HepG2 (cell line): ENCODE results near the gene GSDMA. TPM values are rescaled to one million over a fixed set of nuclear protein-coding genes. Genes with fewer than 3 reads are reported as not detected.

Source experiments
- ATAC-seq: fragments of 200-7000 bp; cut with Tn5 transposase; 3 replicates; pipeline ENCODE4 v1.9.1; 2020; ENCODE audit warnings: mild to moderate bottlenecking, moderate library complexity
- BruUV-seq: library from RNA; stranded (reverse); fragments of 400-500 nt; replicated peaks from 2 replicates; lab custom pipeline; 2021; lab: Mats Ljungman, UMichigan
- CTCF ChIA-PET: fragments of 300-600 bp; formaldehyde crosslinking; extraction: SDS; loops from one replicate; lab custom pipeline; 2021; ENCODE audit warnings: low total read pairs, inconsistent platforms, low intra/inter-chr PET ratio; lab: Yijun Ruan, JAX
- POLR2A ChIA-PET: fragments of 350-600 bp; sonication (Branson Sonifier 250); formaldehyde crosslinking; loops from one replicate; lab custom pipeline; 2020; ENCODE audit warnings: antibody characterized with exemption, inconsistent platforms; lab: Yijun Ruan, JAX
- DNase-seq: peaks from one replicate; pipeline ENCODE4 v3.0.0-alpha.2; 2015; ENCODE audit warnings: low spot score
- FAIRE-seq: peaks from 3 replicates; lab custom pipeline; 2011; peaks lifted over from hg19 to GRCh38; lab: Jason Lieb, UNC
- H2AFZ ChIP-seq: one replicate; pipeline ENCODE4 v1.6.1; 2011; ENCODE audit warnings: low read length, inconsistent platforms
- H3K27ac ChIP-seq: fragments of 300-600 bp; 3 replicates; pipeline ENCODE4 v1.8.0; 2011; ENCODE audit warnings: mixed run types, mild to moderate bottlenecking, mixed read lengths, low read length, inconsistent platforms; ENCODE audit not compliant: insufficient read depth; ENCODE audit errors: extremely low read length
- H3K27me3 ChIP-seq, 2 experiments: fragments of 200-600 bp in 1 of 2; 2 replicates in 1 of 2; 3 replicates in 1 of 2; pipeline versions ENCODE4 v1.6.0 to v1.8.0; 2011; ENCODE audit warnings: low read length in 2 of 2, mild to moderate bottlenecking in 2 of 2, moderate library complexity in 2 of 2, inconsistent platforms in 1 of 2; ENCODE audit not compliant: insufficient read depth in 2 of 2, control insufficient read depth in 1 of 2
- H3K36me3 ChIP-seq, 2 experiments: fragments of 200-600 bp in 1 of 2; replicated peaks in 1 of 2; 2 replicates in 1 of 2; 3 replicates in 1 of 2; pipeline versions ENCODE4 v1.5.1 to v1.8.0; 2011; ENCODE audit warnings: low read length in 2 of 2, inconsistent platforms in 1 of 2; ENCODE audit not compliant: insufficient read depth in 2 of 2, control insufficient read depth in 1 of 2
- H3K4me1 ChIP-seq: 2 replicates; pipeline ENCODE4 v1.5.1; 2012; ENCODE audit warnings: low read length, inconsistent platforms; ENCODE audit not compliant: insufficient read depth
- H3K4me2 ChIP-seq: 2 replicates; pipeline ENCODE4 v1.6.0; 2011; ENCODE audit warnings: low read depth, low read length, inconsistent platforms
- H3K4me3 ChIP-seq, 3 experiments: fragments of 200-600 bp in 1 of 3; sonication (generic), shearing (Covaris generic) in 1 of 3; replicated peaks in 1 of 3; 2 replicates each; pipeline ENCODE4 v1.5.1; 2011 to 2016; ENCODE audit warnings: low read length in 3 of 3, inconsistent platforms in 2 of 3, low read depth in 2 of 3, mild to moderate bottlenecking in 2 of 3, control low read depth in 1 of 3, mixed read lengths in 1 of 3; ENCODE audit not compliant: insufficient read depth in 1 of 3
- H3K79me2 ChIP-seq: one replicate; pipeline ENCODE4 v1.6.1; 2011; ENCODE audit warnings: low read length, inconsistent platforms; ENCODE audit not compliant: insufficient read depth
- H3K9ac ChIP-seq: 2 replicates; pipeline ENCODE4 v1.6.0; 2011; ENCODE audit warnings: mild to moderate bottlenecking, low read depth, low read length, inconsistent platforms; ENCODE audit not compliant: insufficient read depth
- H3K9me3 ChIP-seq: 2 replicates; pipeline ENCODE4 v1.5.1; 2012; ENCODE audit warnings: mild to moderate bottlenecking, low read length
- H4K20me1 ChIP-seq: 2 replicates; pipeline ENCODE4 v1.6.0; 2011; ENCODE audit warnings: inconsistent platforms, mild to moderate bottlenecking, low read length, moderate library complexity; ENCODE audit not compliant: insufficient read depth
- ARID2 ChIP-seq: sonication (generic); formaldehyde crosslinking; IDR thresholded peaks from 2 replicates; pipeline ENCODE4 v1.8.1; 2022; ENCODE audit warnings: mild to moderate bottlenecking, missing genetic modification reagents, borderline replicate concordance
- DR1 ChIP-seq: sonication (generic); formaldehyde crosslinking; IDR thresholded peaks from 2 replicates; pipeline ENCODE4 v1.8.0; 2021; ENCODE audit warnings: mild to moderate bottlenecking, missing genetic modification reagents, inconsistent platforms
- GFI1 ChIP-seq: sonication (generic); formaldehyde crosslinking; IDR thresholded peaks from 2 replicates; pipeline ENCODE4 v1.5.0; 2020; ENCODE audit warnings: missing genetic modification reagents, mild to moderate bottlenecking, borderline replicate concordance
- LCORL ChIP-seq, 2 experiments: fragments of 450-650 bp in 1 of 2; sonication (generic) in 1 of 2; formaldehyde crosslinking in 1 of 2; IDR thresholded peaks; 2 replicates each; pipeline versions ENCODE4 v1.5.0 to v1.6.1; 2017 to 2020; ENCODE audit warnings: antibody characterized with exemption in 1 of 2, missing genetic modification reagents in 1 of 2
- MAFK ChIP-seq, 2 experiments: IDR thresholded peaks in 1 of 2; conservative IDR thresholded peaks in 1 of 2; 2 replicates each; pipeline ENCODE4 v1.6.1; 2011; ENCODE audit warnings: improper control_type of control experiment in 2 of 2, low read length in 2 of 2
- MBD4 ChIP-seq: IDR thresholded peaks from 2 replicates; pipeline ENCODE4 v1.6.1; 2012; ENCODE audit warnings: low read length, inconsistent platforms, borderline replicate concordance
- MTF1 ChIP-seq: sonication (generic); formaldehyde crosslinking; IDR thresholded peaks from 2 replicates; pipeline ENCODE4 v1.5.0; 2020; ENCODE audit warnings: missing genetic modification reagents
- SOX13 ChIP-seq, 3 experiments: fragments of 450-650 bp in 1 of 3; sonication (generic) in 1 of 3; formaldehyde crosslinking in 1 of 3; IDR thresholded peaks in 2 of 3; conservative IDR thresholded peaks in 1 of 3; 2 replicates each; pipeline versions ENCODE4 v1.5.0 to v1.6.1; 2016 to 2020; ENCODE audit warnings: antibody characterized with exemption in 1 of 3, mild to moderate bottlenecking in 1 of 3, missing compliant biosample characterization in 1 of 3, missing genetic modification reagents in 1 of 3, moderate library complexity in 1 of 3
- ZNF383 ChIP-seq: sonication (generic); formaldehyde crosslinking; IDR thresholded peaks from 2 replicates; pipeline ENCODE4 v1.4.0; 2020; ENCODE audit warnings: missing genetic modification reagents, mild to moderate bottlenecking, borderline replicate concordance
- ZNF570 ChIP-seq: sonication (generic); formaldehyde crosslinking; IDR thresholded peaks from 2 replicates; pipeline ENCODE4 v1.4.0; 2020; ENCODE audit warnings: mild to moderate bottlenecking, missing genetic modification reagents, borderline replicate concordance
- WGBS: methylation state at CpG from one replicate; pipeline ENCODE4 v1.1.6; 2017; ENCODE audit warnings: low lambda C conversion rate; 5-methylcytosine and 5-hydroxymethylcytosine counted together
- in situ Hi-C: cut with HindIII; loops from 2 replicates; pipeline ENCODE4 v1.10.0; 2017; ENCODE audit warnings: low pct_unique_long_range_greater_than_20kb; ENCODE audit not compliant: extremely low pct_ligation_motif_present
- intact Hi-C: fragments of 100-400 bp; cut with micrococcal nuclease; formaldehyde crosslinking; loops from one replicate; pipeline ENCODE4 v1.10.0; 2022; ENCODE audit not compliant: unreplicated experiment
- polyA plus RNA-seq, 8 experiments: library from polyadenylated mRNA; depleted of rRNA in 3 of 8; stranded (reverse) in 7 of 8; unstranded in 1 of 8; fragments of >200 nt; fragmentation: Illumina TruSeq in 4 of 8; extraction: Trizol in 4 of 8; gene quantifications; 2 replicates each; pipeline versions ENCODE4 v1.2.1 to v1.2.3, GENCODE V29; 2011 to 2016; ENCODE audit warnings: low read depth in 4 of 8, missing spikeins in 1 of 8, mixed read lengths in 1 of 8; ENCODE audit not compliant: insufficient read depth in 1 of 8
- total RNA-seq, 5 experiments: library from RNA; depleted of rRNA; stranded (reverse); fragments of >200 nt; fragmentation: Illumina TruSeq; extraction: Trizol; gene quantifications; 2 replicates each; pipeline ENCODE4 v1.2.3, GENCODE V29; 2016; ENCODE audit warnings: low read depth in 1 of 5
- TF ChIP-seq, protein P1 (sequence below): sonication (generic); formaldehyde crosslinking; IDR thresholded peaks from 2 replicates; pipeline ENCODE4 v1.5.1; 2020; ENCODE audit warnings: mild to moderate bottlenecking, missing genetic modification reagents, borderline replicate concordance
- TF ChIP-seq, protein P2 (sequence below): sonication (generic); formaldehyde crosslinking; IDR thresholded peaks from 2 replicates; pipeline ENCODE4 v1.8.0; 2022; ENCODE audit warnings: mild to moderate bottlenecking, missing genetic modification reagents

GSDMA gene
- total and polyA plus RNA-seq, 2 of the 13 experiments (the other 11 are each of a cell fraction or from before 2014, with no cell fraction given) = not detected

DNA sequence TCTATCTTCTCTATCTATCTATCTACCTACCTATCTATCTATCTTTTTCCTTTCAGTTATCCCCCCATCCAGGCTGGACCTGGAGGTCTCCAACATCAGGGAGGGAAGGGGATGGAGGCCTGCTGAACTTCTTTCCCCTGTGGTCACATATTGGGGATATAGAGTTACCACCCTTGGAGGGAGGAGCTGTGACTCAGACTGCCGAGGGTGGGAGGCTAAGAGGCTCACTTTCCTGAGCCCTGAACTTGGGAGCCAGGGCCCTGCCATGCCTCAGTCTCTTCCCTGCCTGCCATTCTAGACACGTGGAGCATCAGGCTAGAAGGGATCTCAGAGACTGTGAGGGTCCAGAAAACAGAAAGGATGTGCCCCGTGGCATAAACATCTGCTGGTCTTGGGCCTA lies 26.9 kb upstream of the GSDMA start:
- H3K36me3 ChIP-seq = no peaks in the 10 kb centered on the region
- H3K9ac ChIP-seq = no peak overlapping the region
- no peak overlapping the region for H2AFZ ChIP-seq
- no TSS peak for BruUV-seq
- H3K4me2 ChIP-seq = peak overlapping the region; percentile 12; the same call in 1 of the 2 replicates
- no peak overlapping the region for H3K4me3 ChIP-seq
- H3K9me3 ChIP-seq = no peaks in the 10 kb centered on the region
- H4K20me1 ChIP-seq = no peaks in the 10 kb centered on the region
- H3K4me1 ChIP-seq = peaks cover 67% of the 10 kb centered on the region
- WGBS = 34% methylated on average over 3 of the region's 3 CpGs
- CTCF ChIA-PET = no interaction called here
- in situ Hi-C loops = no loop called here
- ATAC-seq = 0 out of 3 replicates have a peak, but pooled peaks have one; percentile 3
- no peak for DNase-seq
- FAIRE-seq = no peak
- H3K27ac ChIP-seq = no peak overlapping the region
- H3K27me3 ChIP-seq = no peaks in the 10 kb centered on the region
- intact Hi-C loops = no loop called here
- H3K79me2 ChIP-seq = no peaks in the 10 kb centered on the region
- TF ChIP-seq DR1 (CRISPR knock-in tag) = no peak
- TF ChIP-seq MAFK (conservative IDR thresholded peaks at IDR 0.05 in 1 of 2, IDR thresholded peaks at IDR 0.05 in 1 of 2; ENCODE audit: low read length in 2 of 2) = no peak
- TF ChIP-seq, protein P1, sequence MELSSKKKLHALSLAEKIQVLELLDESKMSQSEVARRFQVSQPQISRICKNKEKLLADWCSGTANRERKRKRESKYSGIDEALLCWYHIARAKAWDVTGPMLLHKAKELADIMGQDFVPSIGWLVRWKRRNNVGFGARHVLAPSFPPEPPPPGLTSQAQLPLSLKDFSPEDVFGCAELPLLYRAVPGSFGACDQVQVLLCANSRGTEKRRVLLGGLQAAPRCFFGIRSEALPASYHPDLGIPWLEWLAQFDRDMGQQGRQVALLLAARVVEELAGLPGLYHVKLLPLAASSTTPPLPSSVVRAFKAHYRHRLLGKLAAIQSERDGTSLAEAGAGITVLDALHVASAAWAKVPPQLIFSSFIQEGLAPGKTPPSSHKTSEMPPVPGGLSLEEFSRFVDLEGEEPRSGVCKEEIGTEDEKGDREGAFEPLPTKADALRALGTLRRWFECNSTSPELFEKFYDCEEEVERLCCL (CRISPR knock-in tag) = no peak
- no peak for TF ChIP-seq LCORL (IDR thresholded peaks at IDR 0.05)
- 0 out of 2 replicates have a peak, but pooled peaks have one; percentile 21 for TF ChIP-seq LCORL (CRISPR knock-in tag; IDR thresholded peaks at IDR 0.05)
- TF ChIP-seq MTF1 (CRISPR knock-in tag) = no peak
- POLR2A ChIA-PET = interaction anchor here (2.6 to 2.8 kb wide), 2 partner anchors 9 to 12 kb away, joined by 7 to 15 read pairs; partner anchors contain the start of genes LRRC3C and ORMDL3

DNA sequence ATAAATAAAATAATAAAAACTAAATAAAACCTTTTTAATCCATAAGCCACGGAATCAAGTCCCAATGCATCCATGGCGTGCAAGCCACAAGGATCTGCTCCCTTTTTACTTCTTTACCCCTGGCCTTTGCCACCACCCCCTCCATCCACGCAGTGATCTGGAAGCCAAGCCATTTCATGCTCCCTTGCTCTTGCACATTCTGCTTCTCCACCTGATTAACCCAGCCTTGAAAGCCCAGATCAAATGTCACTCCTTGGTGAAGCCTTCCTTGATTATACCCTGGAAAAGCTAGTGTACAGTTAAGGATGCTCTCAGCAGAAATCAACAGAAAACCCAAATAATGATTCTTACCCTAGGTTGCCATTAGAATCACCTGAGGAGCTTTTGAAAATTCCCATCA lies 25.4 kb upstream of the GSDMA start:
- no peaks in the 10 kb centered on the region for H3K36me3 ChIP-seq
- DNase-seq = no peak
- no TSS peak for BruUV-seq
- POLR2A ChIA-PET = interaction anchor here (1.0 to 2.8 kb wide), 3 partner anchors 11 to 33 kb away, joined by 4 to 15 read pairs (median 5); partner anchors contain the start of genes LRRC3C and ORMDL3
- CTCF ChIA-PET = no interaction called here
- in situ Hi-C loops = no loop called here
- no peaks in the 10 kb centered on the region for H3K79me2 ChIP-seq
- no peaks in the 10 kb centered on the region for H4K20me1 ChIP-seq
- no peak overlapping the region for H2AFZ ChIP-seq
- no peaks in the 10 kb centered on the region for H3K9me3 ChIP-seq
- ATAC-seq = no peak
- no peak for FAIRE-seq
- no peak overlapping the region for H3K4me2 ChIP-seq
- intact Hi-C loops = no loop called here
- H3K9ac ChIP-seq = no peak overlapping the region
- WGBS = 93% methylated on average over 3 of the region's 3 CpGs
- H3K4me1 ChIP-seq = peaks cover 67% of the 10 kb centered on the region
- no peak overlapping the region for H3K4me3 ChIP-seq
- no peak overlapping the region for H3K27ac ChIP-seq
- peaks cover 0 to under 1% of the 10 kb centered on the region in 2 experiments; a peak in 2 of 5 replicates for H3K27me3 ChIP-seq
- TF ChIP-seq ARID2 (CRISPR knock-in tag) (0 out of 2 replicates have a peak, but pooled peaks have one; percentile 28), GFI1 (CRISPR knock-in tag) (no peak), ZNF570 (CRISPR knock-in tag) (no peak), SOX13 (IDR thresholded peaks at IDR 0.05) (no peak), SOX13 (CRISPR knock-in tag; conservative IDR thresholded peaks at IDR 0.05 in 1 of 2, IDR thresholded peaks at IDR 0.05 in 1 of 2) (no peak), ZNF383 (CRISPR knock-in tag) (no peak), MBD4 (no peak)
- TF ChIP-seq, protein P2, sequence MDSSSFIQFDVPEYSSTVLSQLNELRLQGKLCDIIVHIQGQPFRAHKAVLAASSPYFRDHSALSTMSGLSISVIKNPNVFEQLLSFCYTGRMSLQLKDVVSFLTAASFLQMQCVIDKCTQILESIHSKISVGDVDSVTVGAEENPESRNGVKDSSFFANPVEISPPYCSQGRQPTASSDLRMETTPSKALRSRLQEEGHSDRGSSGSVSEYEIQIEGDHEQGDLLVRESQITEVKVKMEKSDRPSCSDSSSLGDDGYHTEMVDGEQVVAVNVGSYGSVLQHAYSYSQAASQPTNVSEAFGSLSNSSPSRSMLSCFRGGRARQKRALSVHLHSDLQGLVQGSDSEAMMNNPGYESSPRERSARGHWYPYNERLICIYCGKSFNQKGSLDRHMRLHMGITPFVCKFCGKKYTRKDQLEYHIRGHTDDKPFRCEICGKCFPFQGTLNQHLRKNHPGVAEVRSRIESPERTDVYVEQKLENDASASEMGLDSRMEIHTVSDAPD (CRISPR knock-in tag) = no peak
